Stimulated activated CD8-positive, alpha-beta memory T cell treated with anti-CD3 and anti-CD28 coated beads, Interleukin-12 subunit alpha, Interleukin-12 subunit beta, amount 100 ng/mL, for 24 hours (primary cell): ENCODE measurements around the gene WWOX.

Experiments used
- DNase-seq: peaks from one replicate; pipeline ENCODE4 v3.0.0-alpha.2; 2020; ENCODE audit errors: extremely low read depth

The WWOX gene

DNA sequence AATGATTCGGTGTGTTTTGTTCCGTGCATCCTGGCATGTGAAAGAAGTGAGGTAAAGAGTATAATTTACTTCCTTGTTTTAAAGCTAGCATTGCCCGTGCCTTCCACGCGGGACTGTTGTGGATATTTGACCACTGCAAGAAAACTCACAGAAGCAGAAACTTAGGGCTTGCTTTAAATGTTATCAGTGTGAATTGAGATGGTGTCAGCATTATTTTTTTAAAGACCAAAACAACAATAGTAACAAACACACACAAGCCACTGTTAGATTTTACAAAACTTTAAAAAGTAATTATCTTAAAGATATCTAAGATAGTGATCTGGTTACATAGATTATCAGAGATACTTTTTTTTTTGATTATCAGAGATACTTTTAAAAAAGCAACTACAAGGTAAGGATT is 47.4 kb downstream of the WWOX start:
- DNase-seq = no peak

DNA sequence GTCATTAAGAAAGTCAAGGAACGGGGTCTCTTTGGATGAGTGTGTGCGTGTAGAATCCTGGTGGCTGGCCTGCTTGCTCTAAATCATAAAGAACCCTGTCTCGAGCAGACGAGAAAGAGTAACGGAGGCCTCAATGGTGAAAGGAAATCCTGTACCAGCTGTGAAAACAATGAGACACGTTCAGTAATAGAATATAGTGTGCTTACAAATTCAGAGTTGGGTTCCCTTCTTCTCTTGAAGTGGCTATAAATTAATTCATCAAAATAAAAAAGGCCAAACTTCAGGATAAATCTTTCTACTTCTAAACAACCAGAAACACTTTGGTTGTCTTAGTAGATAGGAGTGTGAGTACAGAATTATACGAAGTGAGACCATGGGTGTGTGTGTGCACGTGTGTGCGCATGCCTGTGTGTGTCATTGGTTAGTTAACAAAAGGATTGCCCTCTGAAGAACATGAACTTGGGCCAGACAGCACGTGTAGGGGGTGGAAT is 48.5 kb downstream of the WWOX start:
- DNase-seq = no peak

DNA sequence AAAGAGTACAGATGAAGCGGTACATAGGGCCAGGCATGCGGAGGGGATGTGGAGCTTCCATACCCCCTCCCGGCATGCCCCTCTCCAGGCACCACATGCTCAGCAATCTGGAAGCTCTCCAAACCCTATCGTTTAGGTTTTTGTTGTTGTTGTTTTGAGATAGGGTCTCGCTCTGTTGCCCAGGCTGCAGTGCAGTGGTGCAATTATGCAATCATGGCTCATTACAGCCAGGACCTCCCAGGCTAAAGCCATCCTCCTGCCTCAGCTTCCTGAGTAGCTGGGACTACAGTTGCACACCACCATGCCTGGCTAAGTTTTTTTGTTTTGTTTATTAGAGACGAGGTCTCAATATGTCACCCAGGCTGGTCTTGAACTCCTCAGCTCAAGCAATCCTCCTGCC is 50.8 kb downstream of the WWOX start:
- DNase-seq = no peak

DNA sequence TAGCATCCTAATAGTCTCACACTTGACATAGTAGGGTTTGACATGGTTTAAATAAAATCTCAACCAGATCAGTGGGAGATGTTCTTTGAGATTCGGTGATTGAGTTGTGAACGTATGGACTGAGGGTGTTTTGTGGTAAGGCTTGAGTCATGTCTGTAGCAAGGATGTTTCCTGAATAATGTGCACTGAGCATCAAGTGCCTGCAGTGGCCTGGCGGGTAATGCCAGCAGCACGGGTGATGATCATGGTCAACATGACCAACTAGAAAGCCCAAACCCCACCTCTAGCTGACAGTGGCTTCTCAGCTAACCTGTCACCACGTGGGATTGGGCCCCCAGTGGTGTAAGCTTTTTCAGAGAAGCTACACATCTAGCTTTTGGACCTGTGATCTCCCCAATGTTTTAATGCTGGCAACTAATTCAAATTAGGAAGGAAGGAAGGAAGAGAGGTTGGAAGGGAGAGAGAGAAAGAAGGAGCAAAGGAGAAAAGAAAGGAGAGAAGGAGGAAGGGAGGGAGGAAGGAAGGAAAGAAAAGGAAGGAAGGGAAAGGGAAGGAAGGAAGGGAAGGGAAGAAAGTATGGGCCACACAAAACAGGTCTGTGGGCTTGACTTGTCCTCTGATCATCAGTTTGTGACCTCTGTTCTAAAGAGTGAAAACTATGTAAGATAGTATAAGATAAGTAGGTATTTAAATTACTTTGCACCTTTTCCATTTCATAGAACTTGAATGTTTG is 55.4 kb downstream of the WWOX start:
- no peak for DNase-seq

DNA sequence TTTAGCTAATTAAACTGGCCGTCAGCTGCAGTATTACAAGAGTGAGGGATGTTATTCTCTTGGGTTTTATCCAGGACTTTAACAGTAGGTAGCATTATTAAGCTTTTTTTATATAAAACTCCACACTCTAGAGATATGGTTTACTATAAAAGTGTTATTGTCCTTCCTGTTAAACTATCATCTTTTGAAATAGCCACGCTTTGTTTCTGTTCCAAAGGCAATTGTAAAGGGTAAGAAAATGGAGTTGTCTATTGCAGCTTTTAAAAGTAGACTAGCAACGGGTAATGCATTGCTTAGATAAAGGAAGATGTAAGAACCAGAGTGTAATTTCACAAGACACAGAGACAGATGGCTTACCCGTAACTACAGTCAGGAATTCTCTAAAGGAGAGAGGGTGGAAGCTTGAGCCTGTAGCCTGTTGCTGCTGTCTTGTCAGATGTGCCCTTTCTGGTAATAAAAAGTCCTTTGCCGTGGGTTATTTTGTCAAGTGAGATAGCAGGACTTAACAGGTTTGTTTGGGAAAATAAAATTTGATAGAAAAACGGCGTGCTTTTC is 56.4 kb downstream of the WWOX start:
- no peak for DNase-seq

DNA sequence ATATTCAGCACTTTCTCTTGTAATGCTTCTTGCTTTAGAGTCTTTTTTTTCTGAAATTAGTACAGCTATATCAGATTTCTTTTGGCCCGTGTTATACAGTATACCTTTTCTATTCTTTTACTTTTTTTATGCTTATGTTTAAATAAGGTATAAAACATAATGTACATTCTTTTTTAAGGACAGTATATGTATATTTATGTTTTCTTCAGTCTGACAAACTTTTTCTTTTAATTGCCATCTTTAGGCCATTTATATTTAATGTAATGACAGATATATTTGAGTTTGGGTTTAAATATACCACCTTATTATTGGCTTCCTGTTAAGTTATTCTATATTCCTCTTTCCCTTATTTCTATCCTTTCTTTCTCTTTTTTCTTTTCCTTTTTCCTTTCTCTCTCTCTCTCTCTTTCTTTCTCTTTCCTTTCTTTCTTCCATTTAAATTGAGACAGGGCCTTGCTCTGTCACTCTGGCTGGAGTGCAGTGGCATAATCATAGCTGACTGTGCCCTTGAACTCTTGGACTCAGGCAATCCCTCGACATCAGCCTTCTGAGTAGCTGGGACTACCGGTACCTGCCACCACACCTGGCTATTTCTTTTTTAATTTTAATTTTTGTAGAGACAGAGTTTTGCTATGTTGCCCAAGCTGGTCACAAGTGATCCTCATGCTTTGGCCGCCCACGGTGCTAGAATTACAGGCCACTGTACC is 61.7 kb downstream of the WWOX start:
- DNase-seq = no peak

DNA sequence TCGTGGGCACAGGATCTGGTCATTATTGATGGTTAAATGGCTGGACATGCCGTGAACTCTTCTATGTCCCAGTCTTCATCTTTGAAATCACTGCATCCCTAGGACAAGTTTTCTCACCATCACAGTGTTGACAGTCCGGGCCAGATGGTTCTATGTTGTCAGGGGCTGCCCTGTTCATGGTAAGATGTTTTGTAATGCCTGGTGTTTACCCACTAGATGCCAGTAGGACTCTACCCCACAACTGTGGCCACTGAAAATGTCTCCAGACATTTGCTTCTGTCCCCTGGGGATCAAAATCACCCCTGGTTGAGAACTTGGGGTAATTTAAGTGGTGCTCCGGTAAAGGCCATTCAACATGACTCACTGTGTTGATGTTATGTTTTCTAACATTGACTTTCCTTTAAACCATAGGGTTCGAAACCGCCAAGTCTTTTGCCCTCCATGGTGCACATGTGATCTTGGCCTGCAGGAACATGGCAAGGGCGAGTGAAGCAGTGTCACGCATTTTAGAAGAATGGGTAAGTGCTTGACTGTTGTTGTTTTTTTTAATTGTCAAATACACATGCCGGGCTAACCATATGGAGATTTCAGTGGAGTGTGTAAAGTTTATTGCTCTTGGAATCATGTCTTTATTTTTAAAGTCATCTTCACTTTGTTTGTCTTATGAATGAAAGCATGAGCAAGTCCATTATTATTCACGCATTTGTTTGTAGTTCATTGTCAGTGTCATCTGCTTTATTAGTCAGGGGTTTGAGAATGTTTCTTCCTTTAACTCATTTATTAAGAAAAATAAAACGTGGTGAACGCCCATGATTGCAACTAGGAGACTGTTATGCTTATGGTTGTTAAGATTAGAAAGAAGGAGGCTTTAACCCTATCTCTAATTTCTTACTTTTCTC is 64.6 kb downstream of the WWOX start:
- no peak for DNase-seq

DNA sequence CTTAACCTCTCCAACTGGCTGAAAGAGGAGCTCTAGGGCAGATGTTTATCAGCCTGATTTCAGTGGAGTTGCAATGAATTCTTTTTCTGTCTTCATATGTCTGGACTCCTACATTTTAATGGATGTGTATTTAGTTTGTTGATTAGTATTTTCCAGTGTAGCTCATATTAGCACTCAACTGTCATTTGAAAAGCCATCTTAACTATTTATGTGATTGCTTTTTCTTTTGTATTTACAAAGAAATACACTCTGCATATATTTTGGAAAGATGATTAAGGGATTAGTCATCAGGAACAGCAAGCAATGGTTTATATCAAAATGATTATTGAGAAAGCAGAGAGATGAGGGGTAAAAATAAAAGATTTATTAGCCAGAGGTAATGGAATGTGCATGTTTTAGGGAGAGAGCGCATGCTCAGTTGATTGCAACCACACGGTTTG is 71.1 kb downstream of the WWOX start:
- DNase-seq = no peak

DNA sequence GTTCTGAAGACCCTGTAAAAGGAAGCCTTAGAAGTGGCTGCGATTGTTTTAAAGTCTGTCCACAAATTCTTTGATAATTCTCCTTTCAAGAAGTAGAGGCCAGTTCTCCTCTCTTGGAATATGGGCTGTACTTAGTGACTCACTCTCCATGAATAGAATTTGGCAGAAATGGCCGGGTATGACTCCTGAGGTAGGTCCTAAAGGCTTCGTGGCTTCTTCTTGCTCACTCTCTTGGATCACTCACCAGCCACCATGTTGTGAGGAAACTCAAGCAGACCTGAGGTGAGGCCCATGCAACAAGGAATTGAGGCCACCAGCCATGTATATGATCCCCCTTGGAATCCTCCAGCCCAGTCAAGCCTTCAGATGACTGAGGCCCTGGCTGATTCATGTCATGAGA is 75.8 kb downstream of the WWOX start:
- DNase-seq = no peak

DNA sequence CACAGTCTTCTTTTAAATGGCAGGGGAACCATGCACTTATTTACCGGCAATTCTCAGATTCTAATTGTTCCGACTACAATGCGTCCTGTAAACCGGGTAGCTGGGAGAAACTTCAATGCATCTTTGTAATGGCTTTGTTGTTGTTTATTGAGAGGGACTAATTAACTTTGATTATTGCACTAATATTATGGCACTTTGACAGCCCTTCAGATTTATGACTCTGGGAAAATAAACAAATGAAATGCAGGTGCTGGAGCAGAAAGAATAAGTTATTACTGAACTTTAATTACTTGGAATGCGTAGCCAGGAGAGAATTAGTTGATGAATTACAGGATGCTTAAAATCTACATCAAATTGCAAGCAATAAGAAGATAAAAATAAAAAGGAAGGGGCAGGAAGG is 77.0 kb downstream of the WWOX start:
- DNase-seq = no peak

DNA sequence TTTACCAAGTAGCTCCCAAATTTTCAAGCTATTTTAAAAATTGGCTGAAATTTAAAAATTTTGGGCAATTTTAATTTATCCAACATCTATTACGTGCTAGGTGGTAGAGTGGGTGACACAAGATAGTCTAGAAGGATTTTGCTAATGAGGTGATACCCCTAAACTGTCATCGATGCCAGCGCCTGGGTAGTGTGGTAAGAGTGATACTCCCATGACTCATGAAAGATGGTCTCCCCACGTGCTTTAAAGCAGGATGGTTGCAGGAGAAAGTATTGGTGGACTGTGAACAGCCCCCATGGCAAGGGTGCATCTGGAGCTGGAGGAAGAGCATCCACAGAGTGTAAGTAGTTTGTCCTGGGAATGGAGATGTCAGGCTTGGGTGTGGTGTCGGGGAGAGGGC is 77.8 kb downstream of the WWOX start:
- DNase-seq = no peak

DNA sequence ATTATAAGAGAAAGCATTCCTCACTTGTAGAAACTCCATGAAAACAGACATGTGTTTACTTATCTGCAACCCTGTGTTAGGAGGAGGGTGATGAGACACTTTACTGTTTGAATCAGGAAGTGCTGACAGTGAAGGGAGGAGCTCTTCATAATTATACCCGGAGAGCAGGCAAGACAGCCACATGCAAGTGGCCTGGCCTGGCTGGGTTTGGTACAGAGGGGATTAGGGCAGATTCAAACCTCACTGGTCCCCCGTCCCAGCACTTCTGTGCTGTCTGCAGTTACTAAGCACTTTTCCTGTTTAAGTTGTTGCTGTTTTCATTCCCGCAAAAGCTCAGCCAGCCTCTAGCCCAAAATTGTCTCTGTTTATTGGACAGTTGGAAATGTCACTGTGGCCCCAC is 78.5 kb downstream of the WWOX start:
- no peak for DNase-seq

DNA sequence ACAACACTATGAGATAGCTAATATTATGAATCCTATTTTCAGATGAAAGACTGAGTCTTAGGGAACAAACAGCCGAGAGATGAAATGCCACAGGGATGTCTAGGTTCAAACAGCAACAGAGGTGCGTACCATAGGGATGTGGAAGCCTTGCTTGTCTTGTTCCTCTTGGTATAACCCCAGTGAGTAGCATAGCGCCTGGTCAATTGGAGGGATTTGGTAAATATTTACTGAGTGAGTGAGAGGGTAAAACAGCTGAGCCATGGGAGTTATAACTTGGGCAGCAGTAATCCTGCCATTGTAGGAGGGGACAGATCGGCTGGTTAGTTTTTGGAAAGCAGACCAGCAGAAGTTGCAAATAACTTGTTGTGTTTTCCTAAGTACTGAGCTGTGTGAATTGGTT is 80.2 kb downstream of the WWOX start:
- DNase-seq = no peak

DNA sequence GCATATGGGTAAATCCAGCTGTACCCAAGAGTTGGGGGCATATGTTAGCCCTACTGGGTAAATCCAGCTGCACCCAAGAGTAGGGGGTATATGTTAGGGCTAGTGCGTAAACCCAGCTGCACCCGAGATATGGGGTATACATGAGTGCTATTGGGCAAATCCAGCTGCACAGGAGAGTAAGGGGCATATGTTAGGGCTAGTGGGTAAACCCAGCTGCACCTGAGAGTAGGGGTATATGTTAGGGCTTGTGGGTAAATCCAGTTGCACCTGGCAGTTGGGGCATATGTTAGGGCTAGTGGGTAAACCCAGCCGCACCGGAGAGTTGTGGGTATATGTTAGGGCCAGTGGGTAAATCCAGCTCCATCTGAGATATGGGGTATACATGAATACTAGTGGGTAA is 80.9 kb downstream of the WWOX start:
- DNase-seq = no peak

DNA sequence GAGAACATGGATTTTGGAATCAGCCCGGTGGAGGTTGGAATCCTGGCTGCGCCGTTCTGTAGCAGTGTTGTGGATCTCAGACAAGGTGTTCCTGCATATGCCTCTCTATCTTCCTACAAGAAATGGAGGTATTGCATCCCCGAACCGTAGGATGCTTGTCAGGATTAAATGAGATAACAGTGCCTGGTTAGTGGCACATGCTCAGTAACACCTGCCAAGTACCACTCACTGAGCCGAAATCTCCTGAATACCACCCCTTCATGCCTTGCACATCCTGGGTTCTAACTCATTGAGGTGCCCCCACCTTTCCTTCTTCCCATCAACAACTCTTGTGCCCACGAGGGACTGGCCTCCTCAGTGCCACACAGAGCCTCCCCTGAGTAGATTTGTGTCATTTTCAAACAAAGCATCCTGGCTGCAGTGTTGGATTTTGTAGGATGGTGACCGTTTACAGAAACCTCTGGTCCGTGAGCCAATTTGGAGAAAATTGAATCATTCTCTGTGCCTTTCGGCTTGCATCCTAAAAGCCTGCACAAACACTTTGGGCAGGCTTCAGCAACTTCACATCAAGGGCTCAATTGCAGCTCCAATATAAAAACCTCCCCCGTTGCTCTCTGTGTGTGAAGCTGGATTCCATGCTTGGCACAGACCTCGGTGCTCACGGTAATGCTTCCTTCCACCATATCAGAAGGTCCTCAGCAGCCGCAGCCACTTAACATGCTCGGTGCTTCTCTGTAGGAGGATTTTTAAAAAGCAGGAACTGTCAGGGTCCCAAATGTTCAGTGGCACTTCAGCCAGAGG is 84.2 kb downstream of the WWOX start:
- no peak for DNase-seq

DNA sequence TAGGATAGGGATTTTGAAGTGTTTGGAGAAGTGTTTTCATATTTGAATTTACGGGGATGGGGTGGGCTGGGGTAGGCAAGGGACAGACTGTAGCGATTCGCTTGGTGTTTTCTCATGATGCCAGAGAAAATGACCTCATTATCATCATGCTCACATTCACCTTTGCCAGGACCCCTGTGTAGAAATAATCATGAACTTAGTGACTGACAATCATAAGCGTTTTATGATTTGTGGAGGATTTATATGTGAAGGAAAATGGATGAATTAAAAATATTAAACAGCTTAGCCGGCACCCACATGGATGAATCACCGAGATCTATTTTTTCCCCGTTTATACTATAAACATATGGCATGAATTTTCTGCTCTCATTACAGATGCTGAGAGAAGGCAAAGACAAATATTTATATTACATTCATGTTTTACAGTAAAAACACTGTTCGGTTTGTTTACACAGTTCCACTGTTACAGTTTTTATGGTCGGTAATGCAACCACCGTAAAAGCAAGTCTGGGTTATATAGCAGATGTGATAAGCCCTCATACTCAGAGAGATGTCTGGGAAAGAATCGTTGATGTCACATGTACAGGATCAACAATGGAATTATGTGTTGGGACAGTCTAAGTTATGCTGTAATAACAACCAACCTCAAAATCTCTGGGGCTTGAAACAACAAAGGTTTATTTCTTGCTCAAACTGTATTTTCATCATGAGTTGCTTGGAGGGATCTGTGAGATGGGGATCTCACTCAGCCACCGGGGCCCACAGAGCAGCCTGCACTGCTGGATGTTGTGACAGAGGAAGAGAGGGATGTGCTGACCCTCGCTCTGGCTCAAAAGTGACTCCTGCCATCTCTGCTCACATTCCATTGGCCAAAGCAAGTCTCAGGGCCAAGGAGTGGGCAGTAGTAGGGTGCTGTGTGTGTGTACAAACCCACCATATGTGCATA is 85.1 kb downstream of the WWOX start:
- no peak for DNase-seq

DNA sequence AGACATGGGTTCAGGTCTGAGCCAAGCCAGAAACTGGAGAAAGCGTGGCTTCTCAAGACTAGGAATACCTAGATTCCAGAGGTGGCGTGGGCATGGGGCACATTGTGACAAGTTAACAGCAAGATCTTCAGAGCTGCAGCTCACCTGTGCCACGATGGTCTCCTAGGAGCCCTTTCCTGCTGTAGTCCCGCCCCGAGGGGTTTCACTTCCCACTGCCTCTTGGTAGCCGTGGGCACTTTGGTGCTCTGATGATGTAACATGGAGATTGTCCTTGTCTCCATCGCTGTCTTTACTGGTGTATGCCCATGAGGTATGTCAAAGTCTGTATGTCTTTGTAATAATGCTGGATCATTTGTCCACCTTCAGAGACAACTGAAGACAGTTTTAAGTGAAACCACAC is 89.7 kb downstream of the WWOX start:
- DNase-seq = no peak

DNA sequence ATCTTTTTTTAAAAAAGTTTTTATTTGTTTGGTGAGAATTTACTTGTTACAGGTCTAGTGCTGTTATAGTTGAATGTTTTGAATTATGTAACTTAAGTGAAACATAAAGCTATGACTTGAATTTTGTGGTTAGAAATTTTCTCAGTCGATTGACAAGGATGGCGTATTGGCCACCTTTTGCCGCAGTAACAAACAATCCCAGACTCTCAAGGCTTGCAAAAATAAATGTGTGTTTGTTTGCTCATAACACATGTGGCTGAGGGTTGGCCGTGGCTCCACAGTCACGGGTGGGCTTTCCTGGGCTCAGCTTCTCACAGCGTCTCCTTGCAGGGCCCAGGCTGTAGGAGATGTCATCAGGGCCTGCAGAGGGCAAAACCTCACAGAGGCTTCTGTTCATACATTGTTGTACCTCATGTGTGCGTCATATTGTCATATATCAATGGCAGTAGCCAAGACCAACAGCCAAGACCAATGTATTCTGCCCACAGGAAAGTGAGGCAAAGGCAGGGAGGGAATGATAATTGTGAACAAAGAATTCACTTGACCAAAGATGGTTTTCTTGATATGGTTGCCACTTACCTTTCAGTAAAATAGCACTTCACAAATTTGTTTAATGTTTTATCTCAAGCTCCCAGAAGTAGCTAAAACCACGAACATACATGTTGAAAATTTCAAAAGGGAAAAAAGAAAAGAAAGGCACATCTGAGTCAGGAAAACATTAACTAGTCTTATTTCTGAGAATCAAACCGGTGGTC is 93.5 kb downstream of the WWOX start:
- DNase-seq = no peak

DNA sequence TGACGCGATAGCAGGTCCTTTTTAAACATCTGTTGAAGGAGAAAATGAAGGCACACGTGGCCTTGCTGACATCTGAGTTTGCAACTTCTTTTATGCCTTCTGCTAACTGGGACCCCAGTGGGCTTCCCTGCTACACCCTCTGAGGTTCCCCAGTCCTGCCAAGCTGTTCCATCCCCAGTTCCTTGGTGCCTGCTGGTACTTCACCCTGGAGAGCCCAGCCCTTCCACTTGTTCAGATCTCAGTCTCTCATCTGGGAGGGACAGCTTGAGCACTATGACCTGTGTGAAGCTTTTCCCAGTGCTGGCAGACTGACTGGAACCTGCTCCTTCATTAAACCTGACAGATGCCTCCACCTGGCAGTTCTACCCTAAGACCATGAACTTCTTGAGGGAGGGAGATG is 95.5 kb downstream of the WWOX start:
- DNase-seq = no peak
